HL-60/S4 treated with retinoic acid at 250 ng/mL for 4 days and 3 days (cell line): ENCODE measurements around the gene DDX25.

Source experiments
- in situ Hi-C: fragments of 300-500 bp; cut with MboI; formaldehyde crosslinking; loops from 2 replicates; pipeline ENCODE4 v1.7.0; 2022; ENCODE audit warnings: low sequenced_read_pairs

The DDX25 gene

GRCh38 chr11:125933030-125933813 lies 28.9 kb downstream of the DDX25 start:
- in situ Hi-C loops: no loop called here

GRCh38 chr11:125934473-125934872 lies 30.2 kb downstream of the DDX25 start:
- in situ Hi-C loops: no loop called here

- in situ Hi-C loops: no loop called here
Observed at GRCh38 chr11:125935056-125935455, 30.7 kb downstream of the DDX25 start.

- in situ Hi-C loops: no loop called here
Observed at GRCh38 chr11:125935618-125936199, 31.4 kb downstream of the DDX25 start.

GRCh38 chr11:125938418-125938817 lies 34.1 kb downstream of the DDX25 start:
- in situ Hi-C loops: no loop called here

- in situ Hi-C loops: no loop called here
Observed at GRCh38 chr11:125939081-125939521, 34.8 kb downstream of the DDX25 start.

- in situ Hi-C loops: no loop called here
Observed at GRCh38 chr11:125940145-125940544, 35.8 kb downstream of the DDX25 start.

- in situ Hi-C loops: no loop called here
Observed at GRCh38 chr11:125941267-125941618, 36.9 kb downstream of the DDX25 start.

- in situ Hi-C loops: no loop called here
Observed at GRCh38 chr11:125941619-125942611, 37.6 kb downstream of the DDX25 start.

GRCh38 chr11:125942771-125943428 lies 38.6 kb downstream of the DDX25 start:
- in situ Hi-C loops: no loop called here

GRCh38 chr11:125943661-125944349 lies 39.5 kb downstream of the DDX25 start:
- in situ Hi-C loops: no loop called here

GRCh38 chr11:125944350-125945010 lies 40.2 kb downstream of the DDX25 start:
- in situ Hi-C loops: no loop called here

GRCh38 chr11:125945011-125945796 lies 40.9 kb downstream of the DDX25 start:
- in situ Hi-C loops: no loop called here

GRCh38 chr11:125945797-125946520 lies 41.7 kb downstream of the DDX25 start, which contains the start of gene VSIG10L2:
TSS of gene VSIG10L2 (plus strand) at chr11:125946044. CDS start at chr11:125946056, 12 bp downstream.
- in situ Hi-C loops: no loop called here

GRCh38 chr11:125946712-125947418 lies 42.6 kb downstream of the DDX25 start:
- in situ Hi-C loops: no loop called here

- in situ Hi-C loops: no loop called here
Observed at GRCh38 chr11:125947419-125948277, 43.3 kb downstream of the DDX25 start.
